PFSK-1 (cell line): ENCODE data around the gene ADRB2.

ENCODE experiments used
- POLR2AphosphoS5 ChIP-seq: IDR thresholded peaks from 2 replicates; pipeline ENCODE4 v1.6.1; 2012; ENCODE audit warnings: low read depth, mild to moderate bottlenecking, control low read depth, low read length, moderate library complexity
- TAF1 ChIP-seq: IDR thresholded peaks from 2 replicates; pipeline ENCODE4 v1.6.1; 2012; ENCODE audit warnings: low read length, control low read depth, borderline replicate concordance; ENCODE audit not compliant: insufficient read depth

- TF ChIP-seq TAF1 (no peak), POLR2AphosphoS5 (no peak)
Observed at GRCh38 chr5:148859703-148860102, 33.3 kb downstream of the ADRB2 start.
